ENCODE data around the gene FRMD4A.

GRCh38 chr10:13706175-13706574 is 624.5 kb downstream of the FRMD4A start:
- TF ChIP-seq CTCF (IDR thresholded peaks at IDR 0.05), result no peak
- no peak for TF ChIP-seq POLR2A (IDR thresholded peaks at IDR 0.05)

Data from heart left ventricle (tissue), 13 donors.